ENCODE measurements around the gene TBC1D9.
A peak's percentile ranks its signal among the peaks of the same experiment; 100 is the strongest.

The TBC1D9 gene

DNA sequence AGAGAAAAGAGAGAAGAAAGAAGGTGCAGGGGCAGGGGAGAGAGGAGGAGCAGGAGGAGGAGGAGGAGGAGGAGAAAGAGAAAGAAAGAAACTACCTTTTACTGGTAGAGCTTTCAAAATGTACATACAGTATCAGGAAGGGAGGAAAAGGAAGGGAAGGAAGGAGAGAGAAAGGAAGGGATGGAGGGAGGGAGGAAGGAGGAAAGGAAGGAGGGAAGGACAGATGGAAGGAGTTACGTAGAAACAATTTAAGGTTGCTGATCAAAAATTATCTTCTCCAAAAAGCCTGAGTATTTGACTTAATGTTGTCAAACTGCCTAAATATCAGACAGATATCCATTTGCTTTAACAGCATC lies 13.4 kb downstream of the TBC1D9 start:
- TF ChIP-seq ZNF274 (IDR thresholded peaks at IDR 0.05; ENCODE audit: low read depth, low read length): no peak
- H3K4me3 ChIP-seq (ENCODE audit: low read length): peak overlapping the region; percentile 29; the same call in 1 of the 2 replicates

DNA sequence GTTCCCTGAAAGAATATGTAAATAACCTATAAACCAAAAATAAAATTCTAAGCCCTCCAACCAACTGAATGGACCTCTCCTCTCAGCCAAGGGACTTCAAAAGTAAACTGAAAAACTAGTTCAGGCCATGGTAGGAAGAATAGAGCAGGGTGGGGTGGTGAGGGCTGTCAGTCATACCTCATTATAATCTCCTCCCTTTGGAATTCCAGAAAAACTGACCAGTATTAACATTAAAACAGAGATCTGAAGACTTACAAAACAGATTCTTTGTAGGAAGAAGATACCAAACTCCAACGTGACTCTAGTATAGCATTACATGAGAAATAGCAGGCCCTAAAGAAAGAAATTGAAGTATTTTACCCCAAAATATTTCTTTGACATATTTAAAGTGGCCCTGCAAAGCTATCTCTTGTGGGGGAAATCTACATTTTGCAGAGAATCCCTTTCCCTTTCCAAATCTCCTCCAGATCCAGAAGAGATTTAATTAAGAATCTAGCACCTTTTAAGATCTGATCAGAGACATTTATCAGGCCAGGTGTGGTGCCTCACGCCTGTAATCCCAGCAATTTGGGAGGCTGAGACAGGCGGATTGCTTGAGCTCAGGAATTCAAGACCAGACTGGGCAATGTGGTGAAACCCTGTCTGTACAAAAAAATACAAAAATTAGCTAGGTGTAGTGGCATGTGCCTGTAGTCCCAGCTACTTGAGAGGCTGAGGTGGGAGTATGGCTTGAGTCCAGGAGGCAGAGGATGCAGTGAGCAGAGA lies 15.1 kb downstream of the TBC1D9 start:
- H3K4me3 ChIP-seq (ENCODE audit: low read length): no peak overlapping the region
- no peak for TF ChIP-seq ZNF274 (IDR thresholded peaks at IDR 0.05; ENCODE audit: low read depth, low read length)

DNA sequence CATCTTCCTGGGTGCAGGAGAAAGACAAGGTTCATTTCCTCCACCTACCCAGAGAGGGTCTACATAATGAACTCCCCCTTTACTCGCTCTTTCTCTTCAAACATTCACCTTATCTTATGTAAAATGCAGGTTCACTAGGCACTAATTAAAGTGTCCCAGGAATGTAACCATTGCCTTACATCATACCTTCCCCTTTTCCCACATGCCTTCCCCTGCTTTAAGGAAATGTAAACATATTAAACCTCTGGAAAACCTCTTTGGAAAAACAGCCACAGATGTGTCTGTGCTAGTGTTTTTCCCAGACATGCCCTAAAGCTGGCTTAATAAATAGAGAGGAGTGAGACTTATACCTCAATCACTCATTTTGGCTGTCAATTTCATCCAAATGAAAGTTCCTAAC lies 15.8 kb downstream of the TBC1D9 start:
- H3K4me3 ChIP-seq (ENCODE audit: low read length): no peak overlapping the region
- no peak for TF ChIP-seq ZNF274 (IDR thresholded peaks at IDR 0.05; ENCODE audit: low read depth, low read length)

DNA sequence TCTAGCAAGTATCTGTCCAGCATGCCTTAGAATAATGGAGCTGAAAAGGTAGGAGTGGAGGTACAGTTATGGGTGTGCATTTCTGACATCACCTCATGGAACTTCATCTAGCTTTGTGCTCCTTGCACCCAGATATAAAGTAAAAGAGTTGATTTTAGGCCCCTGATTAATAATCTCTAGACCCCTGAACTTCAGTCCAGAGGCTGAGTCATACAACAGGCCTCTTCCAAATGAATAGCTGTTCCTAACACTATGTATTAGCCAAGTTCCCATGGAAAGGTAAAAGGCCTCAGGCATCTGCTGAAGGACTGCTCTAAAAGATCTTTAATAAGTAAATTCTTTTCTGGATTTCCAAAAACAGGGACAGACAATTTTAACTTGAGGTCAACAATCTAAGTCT lies 16.2 kb downstream of the TBC1D9 start:
- H3K4me3 ChIP-seq (ENCODE audit: low read length): no peak overlapping the region
- TF ChIP-seq ZNF274 (IDR thresholded peaks at IDR 0.05; ENCODE audit: low read depth, low read length): no peak

DNA sequence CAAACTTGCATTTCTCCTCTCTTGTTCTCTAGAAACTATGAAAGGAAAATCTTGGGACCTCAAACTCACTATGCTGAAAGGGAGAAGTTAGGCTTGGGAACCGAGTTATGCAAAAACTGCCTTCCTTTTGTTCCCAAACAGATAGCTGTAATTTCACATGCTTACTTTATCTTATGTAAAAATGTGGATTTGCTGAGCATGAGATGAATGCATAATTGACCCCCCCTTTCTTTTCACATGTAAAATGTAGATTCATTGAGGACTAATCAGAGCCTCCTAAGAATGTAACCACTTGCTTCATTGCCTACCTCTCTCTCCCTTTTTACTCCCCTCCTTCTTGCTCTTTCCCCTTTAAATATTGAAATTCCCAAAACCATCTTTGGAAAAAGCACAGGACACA lies 18.0 kb downstream of the TBC1D9 start:
- TF ChIP-seq ZNF274 (IDR thresholded peaks at IDR 0.05; ENCODE audit: low read depth, low read length): no peak
- H3K4me3 ChIP-seq (ENCODE audit: low read length): no peak overlapping the region

DNA sequence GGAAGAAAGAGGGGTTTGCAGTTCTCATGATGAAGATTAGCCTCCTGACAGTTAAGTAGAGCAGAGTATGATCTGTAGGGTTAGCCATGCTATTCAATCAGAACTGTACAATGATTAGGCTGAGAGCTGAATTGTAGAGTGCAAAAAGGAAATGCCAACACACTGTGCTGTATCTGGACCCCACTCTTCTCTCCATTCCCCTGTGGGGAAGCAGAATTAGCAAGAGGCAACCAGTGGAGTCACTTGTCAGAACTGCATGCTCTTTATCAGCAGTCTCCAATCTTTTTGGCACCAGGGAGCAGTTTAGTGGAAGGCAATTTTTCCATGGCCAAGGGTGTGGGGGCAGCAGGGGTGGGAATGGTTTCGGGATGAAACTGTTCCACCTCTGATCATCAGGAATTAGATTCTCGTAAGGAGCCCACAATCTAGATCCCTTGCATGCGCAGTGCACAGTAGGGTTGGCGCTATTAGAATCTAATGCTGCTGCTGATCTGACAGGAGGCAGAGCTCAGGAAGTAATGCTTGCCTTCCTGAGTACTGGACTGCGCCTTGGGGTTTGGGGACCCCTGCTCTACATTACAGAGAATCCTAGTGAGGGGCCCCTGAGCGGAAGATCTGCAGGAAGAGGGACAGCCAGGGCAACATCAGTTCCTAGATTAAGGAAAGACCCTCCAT lies 19.4 kb downstream of the TBC1D9 start:
- no peak for TF ChIP-seq ZNF274 (IDR thresholded peaks at IDR 0.05; ENCODE audit: low read depth, low read length)
- H3K4me3 ChIP-seq (ENCODE audit: low read length): no peak overlapping the region

DNA sequence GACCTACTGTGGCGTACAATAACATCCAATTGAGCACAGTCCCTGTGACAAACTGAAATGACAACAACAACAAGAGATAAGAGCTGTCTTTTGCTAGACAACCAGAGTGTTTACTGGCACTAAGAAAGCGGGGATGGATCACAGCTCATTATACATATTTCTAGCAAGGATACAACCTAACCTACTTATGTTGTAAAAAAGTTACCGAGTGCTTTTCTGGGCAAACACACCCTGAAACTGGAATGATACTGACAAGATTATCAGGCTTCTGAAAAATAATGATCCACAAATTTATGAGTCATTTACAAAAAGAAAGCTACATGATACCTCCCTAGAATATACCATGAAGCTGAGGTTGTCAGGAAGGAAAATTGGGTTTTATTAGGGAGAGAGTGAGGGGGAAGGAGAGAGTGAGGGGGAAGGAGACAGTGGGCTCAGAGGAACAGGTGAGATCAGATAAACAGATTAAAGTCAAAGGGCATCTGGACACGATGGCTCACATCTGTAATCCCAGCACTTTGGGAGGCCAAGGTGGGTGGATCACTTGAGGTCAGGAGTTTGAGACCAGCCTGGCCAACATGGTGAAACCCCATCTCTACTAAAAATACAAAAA lies 20.3 kb downstream of the TBC1D9 start:
- no peak for TF ChIP-seq ZNF274 (IDR thresholded peaks at IDR 0.05; ENCODE audit: low read depth, low read length)
- no peak overlapping the region for H3K4me3 ChIP-seq (ENCODE audit: low read length)

DNA sequence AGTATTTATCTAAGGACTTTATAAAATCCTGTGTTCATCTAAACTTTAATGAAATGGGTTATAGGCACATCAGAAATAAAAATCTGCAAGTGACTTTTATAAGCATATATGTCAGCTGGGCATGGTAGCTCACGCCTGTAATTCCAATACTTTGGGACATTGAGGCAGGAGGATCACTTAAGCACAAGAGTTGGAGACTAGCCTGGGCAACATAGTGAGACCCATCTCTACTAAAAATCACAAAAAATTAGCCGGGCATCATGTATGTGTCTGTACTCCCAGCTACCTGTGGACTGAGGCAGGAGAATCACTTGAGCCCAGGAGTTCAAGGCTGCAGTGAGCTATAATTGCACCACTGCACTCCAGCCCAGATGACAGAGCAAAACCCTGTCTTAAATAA lies 20.9 kb downstream of the TBC1D9 start:
- no peak for TF ChIP-seq ZNF274 (IDR thresholded peaks at IDR 0.05; ENCODE audit: low read depth, low read length)
- H3K4me3 ChIP-seq (ENCODE audit: low read length): no peak overlapping the region

DNA sequence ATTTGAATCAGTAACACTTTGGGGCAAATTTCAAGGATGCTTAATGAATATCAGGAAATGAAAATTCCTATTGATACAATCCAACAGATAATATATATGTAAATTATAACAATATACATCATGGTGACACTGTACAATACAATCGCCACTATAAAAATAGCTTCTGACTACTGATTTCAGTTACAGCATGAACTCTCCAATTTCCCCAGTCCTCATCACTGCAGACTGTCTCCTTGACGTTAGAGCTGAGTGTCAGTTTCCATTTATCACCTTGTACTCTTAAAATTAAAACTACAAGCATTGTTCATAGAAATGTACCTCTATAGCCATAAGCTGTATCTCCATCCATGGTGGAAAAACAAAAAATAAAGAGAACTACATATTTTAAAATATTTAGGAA lies 23.4 kb downstream of the TBC1D9 start:
- TF ChIP-seq ZNF274 (IDR thresholded peaks at IDR 0.05; ENCODE audit: low read depth, low read length): no peak
- H3K4me3 ChIP-seq (ENCODE audit: low read length): no peak overlapping the region

DNA sequence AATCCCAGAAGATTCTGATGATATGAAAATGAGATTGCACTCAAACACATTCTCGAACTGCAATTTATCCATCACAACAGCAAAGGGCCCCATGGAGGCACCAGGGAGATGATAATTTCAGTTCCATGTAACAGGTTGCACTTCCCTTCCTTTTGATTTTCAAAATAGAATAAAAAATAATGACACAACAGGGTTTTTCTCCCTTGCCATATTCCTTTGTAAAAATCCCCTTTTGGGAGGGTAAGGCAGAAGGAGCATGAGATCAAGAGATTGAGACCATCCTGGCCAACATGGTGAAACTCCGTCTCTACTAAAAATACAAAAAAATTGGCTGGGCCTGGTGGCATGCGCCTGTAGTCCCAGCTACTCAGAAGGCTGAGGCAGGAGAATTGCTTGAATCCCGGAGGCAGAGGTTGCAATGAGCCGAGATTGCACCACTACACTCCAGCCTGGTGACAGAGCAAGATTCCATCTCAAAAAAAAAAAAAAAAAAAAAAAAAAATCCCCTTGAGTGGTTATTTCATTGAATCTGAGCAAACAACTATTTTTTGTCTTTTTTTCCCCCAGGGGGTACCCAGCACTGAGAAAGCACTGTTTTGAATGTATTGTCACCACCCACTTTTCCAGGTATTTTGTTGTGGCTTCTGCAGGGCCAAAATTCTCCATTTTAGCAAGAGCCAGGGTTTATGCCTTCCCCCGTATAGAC lies 26.7 kb downstream of the TBC1D9 start:
- H3K4me3 ChIP-seq (ENCODE audit: low read length): no peak overlapping the region
- TF ChIP-seq ZNF274 (IDR thresholded peaks at IDR 0.05; ENCODE audit: low read depth, low read length): no peak

DNA sequence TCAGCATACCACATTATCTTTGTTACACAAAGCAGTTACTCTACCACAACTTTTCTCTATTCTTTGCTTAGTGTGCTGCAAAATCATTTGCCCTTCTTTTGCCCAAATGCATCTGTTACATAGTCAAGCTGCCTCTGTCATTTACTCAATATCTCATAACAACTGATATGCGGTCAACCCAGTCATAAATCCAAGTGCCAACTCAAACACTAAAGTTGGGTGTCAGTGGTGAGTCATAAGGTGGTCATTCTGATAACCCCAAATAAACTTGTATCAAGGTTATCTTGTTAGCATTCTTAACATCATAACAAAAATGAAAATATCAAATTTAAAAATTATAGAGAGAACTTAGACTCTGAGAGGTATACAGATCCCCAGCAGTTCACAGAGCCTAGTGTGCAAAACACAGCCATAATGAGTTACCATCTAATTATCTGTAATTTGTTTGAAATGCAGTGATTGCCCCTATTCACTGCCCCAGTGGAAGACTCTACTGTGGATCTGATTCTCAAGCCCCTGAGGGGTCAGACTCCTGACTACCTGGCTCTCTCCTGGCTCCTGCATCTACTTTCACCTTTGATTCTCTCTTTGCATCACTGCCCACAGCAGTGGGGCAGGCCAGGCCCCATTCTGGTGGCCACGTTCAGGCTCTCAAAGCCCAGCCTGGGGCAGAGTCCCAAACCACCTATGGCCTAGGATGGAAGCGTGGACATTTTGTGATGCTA lies 29.2 kb downstream of the TBC1D9 start:
- TF ChIP-seq ZNF274 (IDR thresholded peaks at IDR 0.05; ENCODE audit: low read depth, low read length): no peak

DNA sequence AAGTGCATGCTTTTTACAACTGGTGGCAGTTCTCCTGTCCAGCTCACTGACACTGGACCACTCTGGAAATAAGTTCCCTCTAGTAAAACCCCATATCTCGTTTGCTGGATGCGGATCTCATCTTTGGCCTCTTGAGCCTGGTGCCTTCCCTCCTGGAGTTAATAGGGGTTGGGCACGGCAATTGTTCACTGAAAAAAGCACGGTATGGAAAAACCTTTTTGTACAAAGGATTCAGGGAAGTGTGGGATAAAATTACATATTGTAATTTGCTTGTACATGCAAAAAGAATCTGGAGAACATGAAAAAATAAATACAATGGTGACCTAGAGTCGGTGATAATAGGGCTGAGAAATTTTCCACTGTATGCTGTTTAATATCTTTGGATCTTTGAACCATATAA lies 30.6 kb downstream of the TBC1D9 start:
- no peak overlapping the region for H3K4me3 ChIP-seq (ENCODE audit: low read length)
- TF ChIP-seq ZNF274 (IDR thresholded peaks at IDR 0.05; ENCODE audit: low read depth, low read length): no peak

More for the DNA sequence above, 29.2 kb downstream of the TBC1D9 start:
- H3K4me3 ChIP-seq (ENCODE audit: low read length): no peak overlapping the region

DNA sequence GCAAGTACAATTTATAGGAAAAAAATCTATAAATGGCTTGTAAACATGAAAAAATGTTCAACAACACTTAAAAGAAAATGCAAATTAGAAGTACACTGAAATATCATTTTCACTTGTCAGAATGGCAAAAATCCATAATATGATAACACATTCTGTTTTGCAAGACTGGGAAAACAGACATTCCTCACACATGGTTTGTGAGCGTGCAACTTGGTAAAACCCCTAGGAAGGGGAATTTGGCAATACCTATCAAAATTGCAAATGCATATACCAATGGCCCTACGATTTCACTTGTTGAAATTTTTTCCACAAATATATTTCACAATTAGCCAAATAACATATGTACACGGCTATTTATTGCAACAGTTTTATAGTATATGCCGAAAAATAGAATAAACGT lies 31.4 kb downstream of the TBC1D9 start:
- no peak for TF ChIP-seq ZNF274 (IDR thresholded peaks at IDR 0.05; ENCODE audit: low read depth, low read length)
- H3K4me3 ChIP-seq (ENCODE audit: low read length): no peak overlapping the region

Data from GM08714 (cell line).